ENCODE measurements around the gene ZIC1.

GRCh38 chr3:147391781-147392624 lies 17.2 kb upstream of the ZIC1 start:
- TF ChIP-seq CTCF (IDR thresholded peaks at IDR 0.05), result peak in 3 of 7 experiments; percentile 9 to 27 (median 21)
- no peak for TF ChIP-seq POLR2A (IDR thresholded peaks at IDR 0.05)
